ENCODE data around the gene ZNF260.
A peak's percentile ranks its signal among the peaks of the same experiment; 100 is the strongest.
"Not testable (repeated sequence)": the region's sequence is repeated elsewhere in the genome, so short reads cannot be mapped to it uniquely, and the experiment has no call there.

Gene ZNF260

DNA sequence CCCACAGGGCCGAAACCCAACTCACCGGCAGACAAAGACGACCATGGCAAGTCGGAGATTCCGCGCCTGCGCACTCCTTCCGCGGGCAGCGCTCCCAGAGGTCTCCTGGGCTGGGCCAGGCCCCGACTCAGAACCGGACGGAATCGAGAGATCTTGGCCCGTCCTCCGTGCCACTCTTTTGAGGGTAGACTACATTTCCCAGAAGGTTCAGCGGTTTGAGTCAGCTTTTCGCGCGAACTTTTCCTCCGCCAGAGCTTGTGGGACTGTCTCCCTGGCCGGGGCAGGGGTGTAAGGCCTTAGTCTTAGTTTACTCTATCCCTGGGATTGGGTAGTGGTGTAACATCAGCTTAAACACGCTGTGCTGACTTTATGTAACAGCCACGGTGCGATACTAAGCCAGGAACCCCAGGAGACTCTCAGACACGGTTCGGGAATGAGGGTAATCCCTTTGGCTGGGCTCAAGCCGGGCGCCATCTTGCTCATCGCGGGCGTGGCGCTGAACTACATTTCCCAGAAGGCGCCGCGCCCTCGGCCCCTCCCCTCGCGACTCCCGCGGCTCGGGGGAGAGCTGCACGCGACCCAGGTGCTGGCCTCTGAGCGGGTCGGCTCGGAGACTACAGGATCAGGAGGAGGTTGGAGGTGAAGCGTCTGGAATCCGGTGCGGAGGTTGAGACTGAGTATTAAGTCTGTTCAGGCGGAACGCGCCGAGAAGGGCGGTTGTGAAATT, at the start of gene ZNF260:
Gene ZNF260 (minus strand): TSS at position 78 of the 727 bp plus-strand sequence. CDS start 13,033 bp downstream, outside the sequence.
- DNase-seq (ENCODE audit: low read depth in 2 of 2), result peak; percentile 91 to 92

DNA sequence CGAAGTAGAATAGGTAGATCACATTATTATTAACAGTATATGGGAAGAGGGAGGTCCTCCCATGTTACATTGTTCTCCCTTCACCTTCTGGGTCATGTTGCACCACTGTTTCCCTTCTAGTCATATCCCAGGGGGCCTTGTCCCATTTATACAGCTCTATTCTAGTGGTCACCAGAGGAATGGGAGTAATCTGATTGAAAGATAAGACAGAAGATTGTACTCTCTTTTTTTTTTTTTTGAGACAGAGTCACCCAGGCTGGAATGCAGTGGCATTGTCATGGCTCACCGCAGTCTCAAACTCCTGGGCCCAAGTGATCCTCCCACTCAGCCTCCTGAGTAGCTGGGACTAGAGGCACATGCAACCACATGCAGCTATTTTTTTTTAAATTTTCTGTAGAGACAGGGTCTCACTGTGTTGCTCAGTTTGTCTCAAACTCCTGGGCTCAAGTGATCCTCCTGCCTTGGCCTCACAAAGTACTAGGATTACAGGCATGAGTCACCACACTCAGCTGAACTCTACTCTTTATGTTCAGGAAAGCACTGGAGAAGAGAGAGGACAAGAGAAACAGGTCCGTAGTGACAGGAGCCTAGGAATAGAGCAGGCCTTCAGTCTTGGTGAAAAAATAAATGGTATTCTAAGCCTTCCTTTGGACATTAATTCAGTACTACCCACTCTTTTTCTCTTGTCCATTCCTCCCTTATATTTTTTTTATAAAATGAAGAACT, 49.4 kb upstream of the ZNF260 start:
- no peak for DNase-seq (ENCODE audit: low read depth in 2 of 2)

DNA sequence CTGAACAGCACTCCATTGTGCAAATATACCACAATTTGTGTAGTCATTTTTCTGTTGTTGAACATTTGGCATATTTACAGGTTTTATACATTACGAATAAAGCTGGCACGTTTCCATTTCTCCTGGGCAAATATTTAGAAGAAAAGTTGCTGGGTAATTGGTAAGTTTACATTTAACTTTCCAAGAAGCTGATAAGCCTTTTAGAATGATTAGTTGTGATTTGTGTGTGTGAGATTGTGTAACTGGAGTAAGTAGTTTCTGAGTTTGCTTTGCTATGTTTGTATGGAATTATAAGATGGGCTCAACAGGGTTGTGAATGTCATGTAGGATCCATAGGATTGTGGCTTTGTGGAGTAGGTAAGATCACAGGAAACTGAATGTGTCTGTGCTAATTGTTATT, 46.7 kb upstream of the ZNF260 start:
- DNase-seq (ENCODE audit: low read depth in 2 of 2), result no peak

DNA sequence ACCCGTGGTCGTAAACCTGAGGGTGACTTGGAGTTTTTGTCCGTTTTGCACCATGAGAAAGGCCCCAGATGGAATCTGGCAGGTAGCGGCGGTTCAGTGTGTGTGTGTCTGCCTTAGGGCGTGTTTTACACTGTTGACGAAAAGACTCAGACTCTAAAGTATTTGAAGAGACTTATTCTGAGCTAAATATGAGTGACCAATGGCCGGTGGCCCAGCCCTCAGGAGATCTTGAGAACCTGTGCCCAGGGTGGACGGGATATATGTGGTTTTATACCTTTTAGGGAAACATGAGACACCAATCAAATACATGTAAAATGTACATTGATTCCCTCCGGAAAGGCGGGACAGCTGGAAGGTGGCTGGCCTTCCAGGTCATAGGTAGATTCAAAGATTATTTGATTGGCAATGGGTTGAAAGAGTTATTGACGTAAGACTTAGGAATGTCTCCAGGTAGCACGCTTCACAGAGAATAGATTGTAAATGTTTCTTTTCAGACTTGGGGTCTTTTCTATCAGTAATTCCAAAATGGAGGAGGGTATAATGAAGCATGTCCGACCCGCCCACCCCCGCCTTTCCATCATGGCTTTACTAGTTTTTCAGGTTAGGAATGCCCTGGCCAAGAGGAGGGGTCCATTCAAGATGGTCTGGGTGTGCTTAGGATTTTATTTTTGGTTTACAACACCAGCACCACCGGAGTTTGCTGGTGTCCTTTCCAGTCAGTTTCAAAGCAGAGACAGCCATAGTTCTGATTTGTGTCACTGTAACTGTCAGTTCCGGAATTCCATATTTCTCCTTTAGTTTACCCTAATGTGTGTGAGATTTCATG, 46.0 kb upstream of the ZNF260 start:
- no peak for DNase-seq (ENCODE audit: low read depth in 2 of 2)

DNA sequence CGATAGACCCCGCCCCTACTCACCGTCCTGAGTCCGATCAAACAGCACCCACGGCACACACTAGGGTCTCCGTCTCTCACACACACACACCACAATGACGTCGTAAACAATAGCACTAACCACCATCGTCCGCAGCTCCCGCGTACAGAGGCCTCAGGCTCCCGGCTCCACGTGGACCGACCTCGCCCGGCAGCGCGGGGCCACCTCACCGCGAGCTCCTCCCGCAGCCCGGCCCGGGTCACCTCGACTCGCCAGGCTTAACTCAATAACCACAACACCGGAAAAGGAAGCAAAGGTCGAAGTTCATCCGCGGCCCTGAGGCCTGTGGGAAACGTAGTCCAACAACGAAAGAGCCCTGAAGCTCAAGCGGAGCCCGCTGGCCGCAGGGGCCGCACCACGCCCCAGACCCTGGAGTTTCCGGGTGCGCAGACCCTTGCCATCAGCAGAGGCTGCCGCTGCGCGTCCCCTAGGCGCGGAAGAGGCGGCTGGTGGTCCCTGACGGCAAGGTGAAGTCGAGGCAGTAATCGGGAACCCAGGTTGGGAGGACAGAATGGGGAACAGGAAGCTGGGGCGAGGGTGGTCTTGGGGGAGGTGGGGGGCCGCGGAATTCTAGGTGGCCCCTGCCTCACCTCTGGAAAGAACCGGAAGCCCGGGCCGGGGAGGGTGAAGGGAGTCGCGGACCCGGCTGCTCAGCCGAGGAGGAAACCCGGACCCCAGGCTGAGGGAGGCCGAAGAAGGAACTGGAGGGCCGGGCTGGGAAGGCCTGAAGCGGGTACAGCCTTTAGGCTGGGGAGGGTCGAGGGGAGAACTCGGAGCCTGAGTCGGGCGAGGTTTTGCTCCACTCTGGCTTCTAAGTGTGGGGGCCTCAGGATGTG, 45.2 kb upstream of the ZNF260 start, which contains the start of gene ZNF529:
Gene ZNF529 (minus strand): TSS at position 273 of the 875 bp plus-strand sequence. CDS start 946 bp downstream, outside the sequence.
- peak; percentile 69 to 78 for DNase-seq (ENCODE audit: low read depth in 2 of 2)

DNA sequence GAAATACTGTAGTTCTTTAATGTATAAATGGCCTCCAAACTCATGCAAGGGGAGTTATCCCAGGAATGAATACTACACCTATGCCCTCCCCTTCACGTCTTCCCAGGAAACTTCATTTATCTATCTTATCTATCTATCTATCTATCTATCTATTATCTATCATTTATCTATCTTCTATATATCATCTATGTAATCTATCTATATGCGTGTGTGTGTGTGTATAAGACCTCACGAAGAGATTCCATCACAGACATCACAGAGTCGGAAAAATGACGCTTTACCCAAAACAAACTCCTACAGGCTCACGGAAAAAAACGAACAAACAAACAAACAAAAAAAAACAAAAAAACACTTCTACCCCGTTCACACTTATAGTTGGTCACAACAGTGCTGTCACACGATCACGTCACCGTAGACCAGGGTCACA, 44.5 kb upstream of the ZNF260 start:
- no peak for DNase-seq (ENCODE audit: low read depth in 2 of 2)

DNA sequence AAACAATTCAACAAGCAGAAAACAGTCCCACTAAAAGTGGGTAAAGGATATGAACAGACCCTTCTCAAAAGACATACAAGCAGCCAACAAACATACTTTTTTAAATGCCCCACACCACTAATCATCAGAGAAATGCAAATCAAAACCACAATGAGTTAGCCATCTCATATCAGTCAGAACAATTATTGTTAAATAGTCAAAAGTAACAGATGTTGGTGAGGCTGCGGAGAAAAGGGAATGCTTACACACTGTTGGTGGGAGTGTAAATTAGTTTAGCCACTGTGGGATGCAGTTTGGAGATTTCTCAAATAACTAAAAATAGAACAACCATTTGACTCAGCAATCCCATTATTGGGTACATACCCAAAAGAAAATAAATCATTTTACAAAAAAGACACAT, 36.3 kb upstream of the ZNF260 start:
- no peak for DNase-seq (ENCODE audit: low read depth in 2 of 2)

DNA sequence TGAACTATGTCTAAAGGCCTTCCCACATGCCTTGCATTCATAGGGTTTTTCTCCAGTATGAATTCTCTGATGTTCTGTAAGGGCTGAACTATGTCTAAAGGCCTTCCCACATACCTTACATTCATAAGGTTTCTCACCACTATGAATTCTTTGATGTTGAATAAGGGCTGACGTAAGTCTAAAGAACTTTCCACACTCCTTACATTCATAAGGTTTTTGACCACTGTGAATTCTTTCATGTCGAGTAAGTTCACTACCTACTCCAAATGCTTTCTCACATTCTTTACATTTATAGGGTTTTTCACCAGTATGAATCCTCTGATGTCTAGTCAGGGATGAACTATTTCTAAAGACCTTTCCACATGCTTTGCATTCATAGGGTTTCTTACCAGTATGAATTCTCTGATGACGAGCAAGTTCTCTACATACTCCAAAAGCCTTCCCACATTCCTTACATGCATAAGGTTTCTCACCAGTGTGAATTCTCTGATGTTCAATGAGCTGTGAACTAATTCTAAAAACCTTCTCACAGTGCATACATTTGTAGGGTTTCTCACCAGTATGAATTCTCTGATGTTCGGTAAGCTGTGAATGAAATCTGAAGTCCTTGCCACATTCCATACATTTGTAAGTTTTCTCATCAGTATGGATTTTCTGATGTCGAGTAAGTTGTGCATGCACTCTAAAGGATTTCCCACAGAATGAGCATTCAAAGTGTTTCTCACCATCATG, 19.1 kb upstream of the ZNF260 start:
- no peak for DNase-seq (ENCODE audit: low read depth in 2 of 2)

DNA sequence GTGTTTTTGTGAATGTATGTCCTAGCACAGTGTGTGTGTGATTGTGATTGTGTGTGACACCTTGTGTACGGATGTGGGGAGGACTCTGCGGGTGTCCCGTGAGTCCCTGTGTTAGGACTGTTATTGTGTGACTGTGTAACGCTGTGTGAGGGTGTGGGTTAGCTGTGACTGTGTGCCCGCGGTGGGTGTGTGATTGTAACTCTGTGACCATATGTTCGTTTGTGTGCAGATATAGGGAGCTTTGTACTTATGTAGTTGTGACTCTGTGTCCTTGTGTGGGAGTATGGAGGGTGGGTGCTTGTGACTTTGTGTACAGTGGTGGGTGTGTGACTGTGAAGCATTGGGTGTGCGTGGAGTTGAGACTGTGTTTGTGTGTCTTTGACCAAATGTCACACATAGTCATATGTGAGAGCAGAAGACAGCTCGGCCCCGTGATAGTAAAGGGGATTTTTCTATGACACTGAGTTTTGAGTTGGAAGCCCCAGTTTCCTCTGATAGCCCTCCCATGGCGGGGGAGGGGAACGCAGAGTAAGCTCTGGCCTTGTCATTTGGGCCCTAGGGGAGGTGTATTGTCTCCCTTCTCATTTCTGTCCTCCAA, 949 bp upstream of the ZNF260 start:
- peak in 1 of 2 donors; percentile 9 for DNase-seq (ENCODE audit: low read depth in 2 of 2)

DNA sequence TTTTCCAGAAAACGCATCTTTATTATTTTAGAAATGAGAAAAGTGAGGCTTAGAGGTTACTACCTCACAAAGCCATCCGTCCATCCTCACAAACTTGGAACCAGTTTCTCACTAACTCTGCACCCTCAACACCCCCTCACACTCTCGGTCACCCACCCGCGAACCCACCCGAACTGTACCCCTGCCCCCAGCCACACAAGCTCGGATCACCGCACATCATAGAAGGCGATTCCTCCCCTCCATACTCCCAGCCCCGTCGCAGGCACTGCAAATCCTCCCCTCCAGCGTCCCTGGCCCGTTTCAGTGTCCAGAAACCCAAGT, 238 bp downstream of the ZNF260 start:
- no peak for DNase-seq (ENCODE audit: low read depth in 2 of 2)

DNA sequence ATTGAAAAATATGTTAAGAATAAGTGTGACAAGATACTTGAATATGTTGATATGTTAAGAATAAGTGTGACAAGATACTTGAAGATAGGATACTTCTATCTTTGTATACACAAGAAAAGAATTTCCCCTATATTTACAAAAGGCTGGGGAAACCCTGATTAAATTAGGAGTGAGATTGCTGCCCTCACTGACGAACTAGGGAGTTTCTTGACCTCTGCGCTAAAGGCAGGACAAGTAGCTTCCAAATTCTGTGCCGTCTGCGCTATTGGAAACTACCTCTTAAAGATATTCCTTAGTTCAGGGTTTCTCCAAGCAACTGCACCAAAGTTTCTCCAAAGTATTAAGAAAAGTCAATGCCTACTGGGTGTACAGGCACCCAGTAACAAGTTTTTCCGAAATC, 730 bp downstream of the ZNF260 start:
- DNase-seq (ENCODE audit: low read depth in 2 of 2), result no peak

DNA sequence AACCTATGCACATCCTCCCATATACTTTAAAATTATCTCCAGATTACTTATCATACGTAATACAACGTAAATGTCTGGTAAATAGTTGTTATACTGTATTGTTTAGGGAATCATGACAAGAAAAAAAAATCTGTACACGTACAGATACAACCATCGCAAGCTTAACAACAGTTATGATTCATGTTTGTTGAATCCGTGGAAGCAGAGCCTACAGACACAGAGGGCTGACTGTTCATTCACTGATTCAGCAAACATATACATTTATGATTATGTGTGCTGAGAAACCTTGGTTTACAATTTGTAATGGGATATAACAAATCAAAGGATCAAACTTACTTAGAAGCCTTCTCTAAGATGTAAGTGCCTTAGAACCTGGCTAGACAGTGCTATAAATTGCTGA, 1.5 kb downstream of the ZNF260 start:
- no peak for DNase-seq (ENCODE audit: low read depth in 2 of 2)

DNA sequence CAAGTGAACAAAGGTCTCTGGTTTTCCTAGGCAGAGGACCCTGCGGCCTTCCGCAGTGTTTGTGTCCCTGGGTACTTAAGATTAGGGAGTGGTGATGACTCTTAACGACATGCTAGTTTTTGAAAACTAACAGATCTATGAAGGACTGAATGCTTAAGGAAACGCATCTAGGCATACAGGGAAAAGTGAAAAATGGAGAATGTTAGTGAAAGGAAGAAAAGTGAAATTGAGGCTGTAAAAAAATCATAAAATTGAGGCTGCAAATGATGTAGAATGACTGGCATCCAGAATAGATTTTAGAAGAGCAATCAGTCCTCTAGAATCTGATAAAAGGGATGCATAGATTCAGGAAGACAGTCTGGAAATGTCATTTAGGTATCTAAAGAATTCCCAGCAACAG, 3.5 kb downstream of the ZNF260 start:
- DNase-seq (ENCODE audit: low read depth in 2 of 2), result no peak

DNA sequence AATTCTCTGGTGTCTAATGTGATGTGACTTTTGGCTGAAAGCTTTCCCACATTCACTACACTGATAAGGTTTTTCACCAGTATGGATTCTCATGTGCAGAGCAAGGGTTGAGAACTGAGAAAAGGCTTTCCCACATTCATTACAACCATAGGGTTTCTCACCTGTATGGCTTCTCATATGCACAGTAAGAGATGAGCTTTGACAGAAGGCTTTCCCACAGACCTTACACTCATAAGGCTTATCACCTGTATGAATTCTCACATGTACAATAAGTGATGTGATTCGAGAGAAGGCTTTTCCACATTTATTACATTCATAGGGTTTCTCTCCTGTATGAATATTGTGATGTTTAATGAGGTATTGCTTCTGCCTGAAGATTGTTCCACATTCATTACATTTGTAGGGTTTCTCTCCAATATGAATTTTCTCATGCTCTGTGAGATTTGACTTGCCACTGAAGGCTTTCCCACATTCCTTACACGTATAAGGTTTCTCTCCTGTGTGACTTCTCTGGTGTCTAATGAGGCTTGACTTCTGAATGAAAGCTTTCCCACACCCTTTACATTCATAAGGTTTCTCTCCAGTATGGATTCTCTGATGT, 14.0 kb downstream of the ZNF260 start:
- no peak for DNase-seq (ENCODE audit: low read depth in 2 of 2)

DNA sequence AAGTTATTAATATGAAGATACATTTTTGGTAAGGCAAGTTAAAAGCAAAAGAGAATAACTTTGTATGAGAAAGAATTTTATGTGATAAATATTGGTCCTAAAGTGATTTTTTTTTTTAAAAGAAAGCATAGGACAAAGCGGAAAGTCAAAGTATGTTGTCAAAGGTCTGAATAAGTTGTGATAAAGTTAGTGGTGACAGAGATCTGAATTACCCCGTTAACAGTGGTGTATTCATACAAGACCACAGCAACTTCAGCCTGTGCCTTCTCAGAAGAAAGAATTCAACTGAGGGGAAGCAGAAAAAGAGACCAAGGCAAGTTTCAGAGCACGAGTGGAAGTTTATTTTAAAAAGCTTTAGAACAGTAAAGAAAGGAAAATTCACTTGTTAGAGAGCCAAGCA, 19.7 kb downstream of the ZNF260 start:
- DNase-seq (ENCODE audit: low read depth in 2 of 2), result no peak

DNA sequence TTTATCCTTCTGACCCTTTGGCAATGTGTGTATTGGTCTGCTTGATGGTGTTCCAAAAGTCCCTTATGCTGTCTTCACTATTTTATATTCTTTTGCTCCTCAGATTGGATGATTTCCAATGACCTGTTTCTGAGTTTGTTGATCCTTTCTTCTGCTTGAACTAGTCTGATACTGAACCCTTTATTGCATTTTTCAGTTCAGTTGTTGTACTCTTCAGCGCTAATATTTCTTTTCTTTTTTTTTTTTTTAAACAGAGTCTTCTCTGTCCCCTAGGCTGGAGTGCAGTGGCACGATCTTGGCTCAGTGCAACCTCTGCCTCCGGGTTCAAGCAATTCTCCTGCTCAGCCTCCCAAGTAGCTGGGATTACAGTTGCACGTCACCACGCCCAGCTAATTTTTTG, 26.1 kb downstream of the ZNF260 start:
- DNase-seq (ENCODE audit: low read depth in 2 of 2), result no peak

DNA sequence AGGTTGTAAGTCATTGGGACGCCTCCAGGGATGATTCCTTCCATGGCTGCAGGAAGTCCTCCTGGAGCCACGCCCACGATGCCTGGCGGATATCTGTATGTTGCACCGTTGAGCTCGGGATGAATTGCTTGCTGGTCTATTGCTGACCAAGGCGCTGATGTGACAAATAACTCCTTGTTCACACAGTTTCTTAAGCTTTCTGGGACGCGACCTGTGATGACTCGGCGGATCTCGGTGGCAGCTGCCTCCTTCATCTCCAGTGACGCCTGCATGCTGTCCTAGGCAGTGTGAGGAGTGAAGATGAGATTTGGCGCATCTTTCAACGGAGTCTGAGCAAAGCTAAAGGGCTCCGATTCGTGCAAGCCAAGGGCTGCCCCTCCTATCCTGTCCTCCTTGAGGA, 31.1 kb downstream of the ZNF260 start:
- DNase-seq (ENCODE audit: low read depth in 2 of 2), result no peak

DNA sequence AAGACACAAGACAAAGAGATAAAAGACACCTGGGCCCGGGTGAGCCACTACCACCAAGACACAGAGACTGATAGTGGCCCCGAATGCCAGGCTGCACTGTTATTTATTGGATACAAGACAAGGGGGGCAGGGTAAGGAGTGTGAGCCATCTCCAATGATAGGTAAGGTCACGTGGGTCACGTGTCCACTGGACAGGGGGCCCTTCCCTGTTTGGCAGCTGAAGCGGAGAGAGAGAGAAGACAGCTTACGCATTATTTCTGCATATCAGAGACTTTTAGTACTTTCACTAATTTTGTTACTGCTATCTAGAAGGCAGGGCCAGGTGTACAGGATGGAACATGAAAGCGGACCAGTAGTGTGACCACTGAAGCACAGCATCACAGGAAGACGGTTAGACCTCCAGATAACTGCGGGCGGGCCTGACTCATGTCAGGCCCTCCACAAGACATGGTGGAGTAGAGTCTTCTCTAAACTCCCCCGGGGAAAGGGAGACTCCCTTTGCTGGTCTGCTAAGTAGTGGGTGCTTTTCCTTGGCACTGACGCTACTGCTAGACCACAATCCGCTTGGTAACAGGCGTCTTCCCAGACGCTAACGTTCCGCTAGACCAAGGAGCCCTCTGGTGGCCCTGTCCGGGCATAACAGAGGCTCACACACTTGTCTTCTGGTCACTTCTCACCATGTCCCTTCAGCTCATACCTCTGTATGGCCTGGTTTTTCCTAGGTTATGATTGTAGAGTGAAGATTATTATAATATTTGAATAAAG, 35.2 kb downstream of the ZNF260 start:
- DNase-seq (ENCODE audit: low read depth in 2 of 2), result peak in 1 of 2 donors; percentile 6

DNA sequence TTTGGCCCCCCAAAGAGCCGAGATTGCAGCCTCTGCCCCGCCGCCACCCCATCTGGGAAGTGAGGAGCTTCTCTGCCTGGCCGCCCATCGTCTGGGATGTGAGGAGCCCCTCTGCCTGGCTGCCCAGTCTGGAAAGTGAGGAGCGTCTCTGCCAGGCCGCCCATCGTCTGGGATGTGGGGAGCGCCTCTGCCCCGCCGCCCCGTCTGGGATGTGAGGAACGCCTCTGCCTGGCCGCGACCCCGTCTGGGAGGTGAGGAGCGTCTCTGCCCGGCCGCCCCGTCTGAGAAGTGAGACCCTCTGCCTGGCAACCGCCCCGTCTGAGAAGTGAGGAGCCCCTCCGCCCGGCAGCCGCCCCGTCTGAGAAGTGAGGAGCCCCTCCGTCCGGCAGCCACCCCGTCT, 37.2 kb downstream of the ZNF260 start:
- DNase-seq (ENCODE audit: low read depth in 2 of 2), result not testable (repeated sequence)

Data from stimulated activated CD4-positive, alpha-beta T cell treated with anti-CD3 and anti-CD28 coated beads, Interleukin-4, amount 100 ng/mL, for 48 hours (primary cell).